ENCODE data around the gene CRTC3.
"Not testable (repeated sequence)": the region's sequence is repeated elsewhere in the genome, so short reads cannot be mapped to it uniquely, and the experiment has no call there.

- TF ChIP-seq CTCF, POLR2A (IDR thresholded peaks at IDR 0.05): not testable (repeated sequence)
These were observed 131.2 kb downstream of the CRTC3 start for GRCh38 chr15:90660999-90661330.

Data from testis (tissue), 2 donors.